Mucosa of gallbladder (tissue), 1 donor: Measurements from ENCODE around the gene ST3GAL2. TPM values are rescaled to one million over a fixed set of nuclear protein-coding genes. Genes with fewer than 3 reads are reported as not detected.
"Not testable (repeated sequence)": the region's sequence is repeated elsewhere in the genome, so short reads cannot be mapped to it uniquely, and the experiment has no call there.

Source experiments
- DNase-seq: peaks from one replicate; pipeline ENCODE4 v3.0.0-alpha.2; 2020; ENCODE audit warnings: low spot score
- total RNA-seq: library from RNA; stranded (reverse); gene quantifications from one replicate; pipeline ENCODE4 v1.2.1, GENCODE V29; 2021
- donor health status: DM: no; HTN: no; CAD: no.

The ST3GAL2 gene
- total RNA-seq, 1 donor from 2014 or later = 22.9 TPM

GRCh38 chr16:70332728-70333127 lies 106.2 kb downstream of the ST3GAL2 start:
- DNase-seq = not testable (repeated sequence)

- DNase-seq = no peak
Observed at GRCh38 chr16:70331588-70332358, 107.1 kb downstream of the ST3GAL2 start.

GRCh38 chr16:70331091-70331490 lies 107.8 kb downstream of the ST3GAL2 start:
- DNase-seq = no peak

Other genes with a start within 250 kb of the ST3GAL2 start
- 19.5 TPM for gene EXOSC6, start 187.2 kb downstream of the ST3GAL2 start, total RNA-seq
- 85.4 TPM for gene AARS1, start 149.6 kb downstream of the ST3GAL2 start, total RNA-seq
- gene DDX19B, start 139.9 kb downstream of the ST3GAL2 start, total RNA-seq = 23.9 TPM
- 29.4 TPM for gene DDX19A, start 92.2 kb downstream of the ST3GAL2 start, total RNA-seq
- 38.0 TPM for gene FCSK, start 15.5 kb upstream of the ST3GAL2 start, total RNA-seq
- 59.7 TPM for gene COG4, start 84.5 kb upstream of the ST3GAL2 start, total RNA-seq
- gene SF3B3, start 84.7 kb upstream of the ST3GAL2 start, total RNA-seq = 225 TPM
- gene IL34, start 207.5 kb upstream of the ST3GAL2 start, total RNA-seq = 3.5 TPM
- 113 TPM for gene MTSS2, start 247.0 kb upstream of the ST3GAL2 start, total RNA-seq